ENCODE results near the gene AQP12A. TPM values are rescaled to one million over a fixed set of nuclear protein-coding genes. Genes with fewer than 3 reads are reported as not detected.

The AQP12A gene
- total RNA-seq, 1 donor from 2014 or later, result not detected

GRCh38 chr2:240737958-240738357 lies 46.3 kb downstream of the AQP12A start:
- Mint-ChIP-seq H3K4me3 (ENCODE audit: unreplicated experiment) (no peak overlapping the region), H3K4me1 (ENCODE audit: unreplicated experiment) (no peaks in the 10 kb centered on the region), H3K9me3 (ENCODE audit: unreplicated experiment) (no peaks in the 10 kb centered on the region), H3K36me3 (ENCODE audit: unreplicated experiment) (no peaks in the 10 kb centered on the region), H3K27me3 (ENCODE audit: unreplicated experiment) (peaks cover 2% of the 10 kb centered on the region), H3K27ac (ENCODE audit: unreplicated experiment) (no peak overlapping the region)
- no peak for TF ChIP-seq CTCF (IDR thresholded peaks at IDR 0.05)
- no peak for DNase-seq (ENCODE audit: extremely low spot score, unreplicated experiment)

DNA sequence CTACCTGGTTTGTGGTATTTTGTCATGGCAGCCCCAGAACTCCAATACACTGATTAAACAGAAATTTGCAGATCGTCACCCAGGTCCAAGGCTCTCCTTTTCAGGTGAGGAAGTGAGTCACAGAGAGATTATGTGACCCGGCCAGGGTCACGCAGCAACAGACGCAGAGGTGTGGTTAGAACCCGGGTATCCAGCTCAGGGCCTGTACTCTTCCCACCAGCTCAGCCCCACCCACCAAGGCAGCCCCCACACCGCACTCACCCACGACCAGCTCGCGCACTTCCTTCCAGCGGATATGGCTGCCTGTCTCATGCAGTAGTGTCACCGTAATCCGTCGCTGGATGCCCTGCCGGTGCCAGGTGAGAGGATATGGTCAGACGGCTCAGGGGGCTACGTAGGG lies 48.1 kb downstream of the AQP12A start:
- H3K27ac Mint-ChIP-seq (ENCODE audit: unreplicated experiment), result no peak overlapping the region
- no peak for TF ChIP-seq CTCF (IDR thresholded peaks at IDR 0.05)
- no peaks in the 10 kb centered on the region for H3K36me3 Mint-ChIP-seq (ENCODE audit: unreplicated experiment)
- H3K4me3 Mint-ChIP-seq (ENCODE audit: unreplicated experiment), result no peak overlapping the region
- no peak for DNase-seq (ENCODE audit: extremely low spot score, unreplicated experiment)
- no peaks in the 10 kb centered on the region for H3K4me1 Mint-ChIP-seq (ENCODE audit: unreplicated experiment)
- peaks cover 2% of the 10 kb centered on the region for H3K27me3 Mint-ChIP-seq (ENCODE audit: unreplicated experiment)
- no peaks in the 10 kb centered on the region for H3K9me3 Mint-ChIP-seq (ENCODE audit: unreplicated experiment)

DNA sequence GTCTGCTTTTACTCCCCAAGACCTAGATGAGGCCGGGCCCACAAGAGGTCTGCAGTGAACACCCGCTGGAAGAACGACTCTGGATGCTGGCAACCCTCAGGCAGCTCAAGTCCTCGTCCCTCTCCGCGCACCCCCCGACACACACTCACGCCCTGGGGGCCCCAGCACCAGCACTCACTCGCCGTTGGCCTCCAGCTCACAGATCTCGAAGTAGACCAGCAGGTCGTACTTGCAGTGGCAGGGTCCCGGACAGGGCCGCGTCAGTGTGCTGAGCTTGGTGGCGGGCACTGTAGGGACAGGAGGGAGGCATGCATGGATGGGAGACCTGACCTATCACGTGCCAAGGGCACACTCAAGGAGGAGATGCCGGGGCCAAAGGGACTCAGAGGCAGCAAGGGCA lies 49.4 kb downstream of the AQP12A start:
- DNase-seq (ENCODE audit: extremely low spot score, unreplicated experiment), result no peak
- no peak overlapping the region for H3K4me3 Mint-ChIP-seq (ENCODE audit: unreplicated experiment)
- H3K27me3 Mint-ChIP-seq (ENCODE audit: unreplicated experiment), result peaks cover 2% of the 10 kb centered on the region
- no peaks in the 10 kb centered on the region for H3K4me1 Mint-ChIP-seq (ENCODE audit: unreplicated experiment)
- TF ChIP-seq CTCF (IDR thresholded peaks at IDR 0.05), result no peak
- no peaks in the 10 kb centered on the region for H3K36me3 Mint-ChIP-seq (ENCODE audit: unreplicated experiment)
- H3K27ac Mint-ChIP-seq (ENCODE audit: unreplicated experiment), result no peak overlapping the region
- H3K9me3 Mint-ChIP-seq (ENCODE audit: unreplicated experiment), result no peaks in the 10 kb centered on the region

DNA sequence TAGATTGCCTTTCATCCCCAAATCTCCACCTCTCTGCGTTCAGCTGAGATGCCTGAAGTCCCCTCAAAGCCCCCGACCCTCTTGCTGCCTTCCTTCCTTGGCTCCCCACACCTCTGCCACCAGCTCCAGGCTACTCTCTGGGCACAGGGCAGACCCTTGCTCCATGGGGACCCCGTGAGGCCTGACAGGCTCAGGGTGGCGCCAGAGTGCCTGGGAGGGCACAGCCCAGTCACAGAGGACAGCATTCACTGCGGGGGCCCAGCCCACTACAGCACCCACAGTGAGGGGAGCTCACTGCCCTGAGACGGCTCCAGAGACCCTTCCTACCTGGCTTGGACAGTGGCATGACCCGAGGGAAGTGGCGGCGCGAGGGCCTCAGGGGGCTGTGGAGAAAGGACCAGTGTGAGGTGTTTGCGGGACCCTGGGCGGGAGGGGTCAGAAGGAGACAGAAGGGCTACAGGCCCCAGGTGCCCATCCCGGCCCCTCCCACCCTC lies 51.0 kb downstream of the AQP12A start:
- Mint-ChIP-seq H3K27ac (ENCODE audit: unreplicated experiment) (no peak overlapping the region), H3K36me3 (ENCODE audit: unreplicated experiment) (no peaks in the 10 kb centered on the region), H3K9me3 (ENCODE audit: unreplicated experiment) (no peaks in the 10 kb centered on the region), H3K4me1 (ENCODE audit: unreplicated experiment) (no peaks in the 10 kb centered on the region), H3K27me3 (ENCODE audit: unreplicated experiment) (peaks cover 2% of the 10 kb centered on the region), H3K4me3 (ENCODE audit: unreplicated experiment) (no peak overlapping the region)
- no peak for TF ChIP-seq CTCF (IDR thresholded peaks at IDR 0.05)
- no peak for DNase-seq (ENCODE audit: extremely low spot score, unreplicated experiment)

- Mint-ChIP-seq H3K4me1 (ENCODE audit: unreplicated experiment) (no peaks in the 10 kb centered on the region), H3K9me3 (ENCODE audit: unreplicated experiment) (no peaks in the 10 kb centered on the region), H3K27ac (ENCODE audit: unreplicated experiment) (no peak overlapping the region), H3K27me3 (ENCODE audit: unreplicated experiment) (peaks cover 2% of the 10 kb centered on the region), H3K36me3 (ENCODE audit: unreplicated experiment) (no peaks in the 10 kb centered on the region), H3K4me3 (ENCODE audit: unreplicated experiment) (no peak overlapping the region)
- DNase-seq (ENCODE audit: extremely low spot score, unreplicated experiment), result no peak
- no peak for TF ChIP-seq CTCF (IDR thresholded peaks at IDR 0.05)
Measured at GRCh38 chr2:240745456-240745855, 53.8 kb downstream of the AQP12A start.
